SH-SY5Y (cell line): ENCODE results near the gene TRPM2.

Source experiments
- GATA2 ChIP-seq: IDR thresholded peaks from 2 replicates; pipeline ENCODE4 v1.6.1; 2011; ENCODE audit warnings: mild to moderate bottlenecking, low read depth, low read length
- GATA3 ChIP-seq: IDR thresholded peaks from 2 replicates; pipeline ENCODE4 v1.6.1; 2011; ENCODE audit warnings: low read depth, mild to moderate bottlenecking, low read length, moderate library complexity

DNA sequence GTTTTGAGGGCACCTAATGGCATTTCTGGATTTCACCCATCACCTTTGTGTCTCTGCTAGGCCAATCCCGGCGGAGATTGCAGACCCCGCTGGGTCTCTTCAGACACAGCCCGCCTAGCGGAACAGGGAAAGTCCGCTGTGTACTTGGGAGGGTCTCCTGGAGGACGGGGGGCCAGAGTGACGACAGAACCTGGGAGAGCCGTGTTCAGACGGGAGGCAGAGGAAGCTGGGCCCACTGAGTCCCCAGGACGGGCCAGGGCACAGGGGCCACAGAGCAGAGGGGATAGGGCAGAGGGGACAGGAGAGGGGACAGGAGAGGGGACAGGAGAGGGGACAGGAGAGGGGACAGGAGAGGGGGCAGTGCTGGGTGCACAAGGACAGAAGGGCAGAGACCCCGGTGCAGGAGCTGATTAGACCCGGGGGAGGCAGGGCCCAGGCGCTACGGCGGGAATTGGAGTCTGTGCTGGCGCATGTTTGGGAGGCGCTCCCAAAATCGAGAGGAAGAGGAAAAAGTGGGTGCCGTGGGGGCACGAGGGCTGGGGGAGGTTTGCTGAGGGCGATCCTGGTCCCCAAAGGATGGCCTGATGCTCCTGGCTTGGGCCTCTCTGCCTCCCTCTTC lies 12.7 kb downstream of the TRPM2 start:
- TF ChIP-seq GATA2 (no peak), GATA3 (no peak)
